ENCODE results near the gene RNF126. TPM values are rescaled to one million over a fixed set of nuclear protein-coding genes. Genes with fewer than 3 reads are reported as not detected.

The RNF126 gene
- total RNA-seq, 1 donor from 2014 or later = 58.3 TPM

DNA sequence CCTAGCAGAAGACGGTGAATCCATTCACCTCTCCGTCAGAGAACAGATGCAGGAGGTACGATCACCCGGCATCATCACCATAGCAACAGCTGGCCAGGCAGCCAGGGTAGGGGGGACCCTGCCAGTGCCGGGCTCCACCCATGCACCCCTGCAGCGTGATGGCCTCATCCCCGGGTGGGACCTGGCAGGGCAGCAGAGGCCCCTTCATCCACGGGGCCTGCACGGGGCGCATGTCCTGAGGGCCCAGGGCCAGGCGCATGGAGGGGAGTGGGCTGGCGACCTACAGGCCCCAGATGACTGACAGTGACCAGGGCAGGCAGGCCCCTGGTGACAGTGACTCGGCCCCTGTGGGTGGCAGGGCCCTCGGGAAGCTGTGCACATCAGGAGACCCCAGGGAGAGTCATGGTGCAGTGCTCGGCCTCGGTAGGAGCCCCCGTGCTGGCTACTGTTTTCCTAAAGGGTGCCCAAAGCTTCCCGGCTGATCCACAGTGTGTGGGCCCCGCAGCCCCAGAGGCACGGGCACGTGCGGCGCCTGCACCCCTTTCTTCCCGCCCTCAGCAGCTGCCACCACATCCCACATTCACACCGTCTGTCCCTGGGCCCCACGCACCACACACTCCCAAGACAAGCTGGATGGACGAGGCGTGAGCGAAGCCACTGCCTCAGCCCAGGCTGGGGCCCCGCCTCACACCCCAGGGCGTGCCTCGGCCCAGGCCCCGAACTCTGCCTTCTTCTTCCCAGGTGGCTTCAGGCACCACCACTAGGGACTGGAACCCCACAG lies 4.8 kb downstream of the RNF126 start:
- H3K4me1 Mint-ChIP-seq (ENCODE audit: low read depth, unreplicated experiment) = peaks cover 10% of the 10 kb centered on the region
- no peak overlapping the region for H3K4me2 ChIP-seq (ENCODE audit: low read length)
- H3K4me3 Mint-ChIP-seq (ENCODE audit: unreplicated experiment) = no peak overlapping the region
- H3K27me3 ChIP-seq (ENCODE audit: insufficient read depth, low read length) = no peaks in the 10 kb centered on the region
- peaks cover 24% of the 10 kb centered on the region for H3K4me1 ChIP-seq (ENCODE audit: insufficient read depth, low read length)
- no peak for DNase-seq (ENCODE audit: low read depth)
- no peak overlapping the region for H3K27ac ChIP-seq (ENCODE audit: low read depth, low read length)
- no peak for TF ChIP-seq EZH2 (IDR thresholded peaks at IDR 0.05; ENCODE audit: insufficient read depth, low read length)
- no peak for FAIRE-seq
- H4K20me1 ChIP-seq (ENCODE audit: insufficient read depth, low read length) = peaks cover 85% of the 10 kb centered on the region
- H3K36me3 Mint-ChIP-seq (ENCODE audit: low read depth, unreplicated experiment) = no peaks in the 10 kb centered on the region
- no peaks in the 10 kb centered on the region for H3K9me3 ChIP-seq (ENCODE audit: insufficient read depth, low read depth, low read length)
- no peak overlapping the region for H3K9ac ChIP-seq (ENCODE audit: low read length)
- H3K36me3 ChIP-seq (ENCODE audit: insufficient read depth, low read length) = peaks cover 4% of the 10 kb centered on the region
- H3K4me3 ChIP-seq (ENCODE audit: insufficient read depth, low read depth, low read length) = no peak overlapping the region
- H3K27me3 Mint-ChIP-seq (ENCODE audit: low read depth, unreplicated experiment) = no peaks in the 10 kb centered on the region
- no peaks in the 10 kb centered on the region for H3K9me3 Mint-ChIP-seq (ENCODE audit: unreplicated experiment)
- no peak overlapping the region for H2AFZ ChIP-seq (ENCODE audit: low read depth, low read length)
- H3K27ac Mint-ChIP-seq (ENCODE audit: unreplicated experiment) = no peak overlapping the region
- peaks cover 96% of the 10 kb centered on the region for H3K79me2 ChIP-seq (ENCODE audit: insufficient read depth, low read length)

DNA sequence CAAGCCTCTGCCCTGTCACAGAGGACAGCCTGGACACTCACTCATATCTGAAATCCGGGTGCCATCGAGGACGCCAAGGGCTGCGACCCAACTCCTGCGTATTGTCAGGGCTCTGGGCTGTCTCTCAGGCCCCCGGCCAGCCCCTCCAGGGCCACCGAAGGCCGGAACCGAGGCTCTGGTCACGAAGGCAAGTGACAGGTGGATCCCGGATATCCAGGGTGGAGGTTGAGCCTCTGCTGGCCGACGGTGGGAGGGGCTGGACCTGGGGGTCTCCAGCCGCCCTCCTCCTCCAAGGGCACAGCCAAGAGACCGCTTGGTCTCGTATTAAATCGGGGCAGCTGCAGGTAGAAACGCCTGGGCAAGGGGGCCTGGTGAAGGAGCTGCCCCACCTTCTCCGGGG lies 5.4 kb downstream of the RNF126 start:
- no peak overlapping the region for H3K4me2 ChIP-seq (ENCODE audit: low read length)
- Mint-ChIP-seq H3K9me3 (ENCODE audit: unreplicated experiment) (no peaks in the 10 kb centered on the region), H3K27me3 (ENCODE audit: low read depth, unreplicated experiment) (no peaks in the 10 kb centered on the region), H3K36me3 (ENCODE audit: low read depth, unreplicated experiment) (no peaks in the 10 kb centered on the region), H3K4me1 (ENCODE audit: low read depth, unreplicated experiment) (peaks cover 10% of the 10 kb centered on the region), H3K4me3 (ENCODE audit: unreplicated experiment) (no peak overlapping the region), H3K27ac (ENCODE audit: unreplicated experiment) (no peak overlapping the region)
- no peak overlapping the region for H3K9ac ChIP-seq (ENCODE audit: low read length)
- no peaks in the 10 kb centered on the region for H3K9me3 ChIP-seq (ENCODE audit: insufficient read depth, low read depth, low read length)
- no peak overlapping the region for H2AFZ ChIP-seq (ENCODE audit: low read depth, low read length)
- H3K4me3 ChIP-seq (ENCODE audit: insufficient read depth, low read depth, low read length) = no peak overlapping the region
- peaks cover 4% of the 10 kb centered on the region for H3K36me3 ChIP-seq (ENCODE audit: insufficient read depth, low read length)
- TF ChIP-seq, protein P1, sequence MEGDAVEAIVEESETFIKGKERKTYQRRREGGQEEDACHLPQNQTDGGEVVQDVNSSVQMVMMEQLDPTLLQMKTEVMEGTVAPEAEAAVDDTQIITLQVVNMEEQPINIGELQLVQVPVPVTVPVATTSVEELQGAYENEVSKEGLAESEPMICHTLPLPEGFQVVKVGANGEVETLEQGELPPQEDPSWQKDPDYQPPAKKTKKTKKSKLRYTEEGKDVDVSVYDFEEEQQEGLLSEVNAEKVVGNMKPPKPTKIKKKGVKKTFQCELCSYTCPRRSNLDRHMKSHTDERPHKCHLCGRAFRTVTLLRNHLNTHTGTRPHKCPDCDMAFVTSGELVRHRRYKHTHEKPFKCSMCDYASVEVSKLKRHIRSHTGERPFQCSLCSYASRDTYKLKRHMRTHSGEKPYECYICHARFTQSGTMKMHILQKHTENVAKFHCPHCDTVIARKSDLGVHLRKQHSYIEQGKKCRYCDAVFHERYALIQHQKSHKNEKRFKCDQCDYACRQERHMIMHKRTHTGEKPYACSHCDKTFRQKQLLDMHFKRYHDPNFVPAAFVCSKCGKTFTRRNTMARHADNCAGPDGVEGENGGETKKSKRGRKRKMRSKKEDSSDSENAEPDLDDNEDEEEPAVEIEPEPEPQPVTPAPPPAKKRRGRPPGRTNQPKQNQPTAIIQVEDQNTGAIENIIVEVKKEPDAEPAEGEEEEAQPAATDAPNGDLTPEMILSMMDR (IDR thresholded peaks at IDR 0.05; ENCODE audit: insufficient read depth, low read depth, low read length) = no peak
- TF ChIP-seq EZH2 (IDR thresholded peaks at IDR 0.05; ENCODE audit: insufficient read depth, low read length) = no peak
- peaks cover 24% of the 10 kb centered on the region for H3K4me1 ChIP-seq (ENCODE audit: insufficient read depth, low read length)
- no peaks in the 10 kb centered on the region for H3K27me3 ChIP-seq (ENCODE audit: insufficient read depth, low read length)
- peaks cover 91% of the 10 kb centered on the region for H4K20me1 ChIP-seq (ENCODE audit: insufficient read depth, low read length)
- H3K27ac ChIP-seq (ENCODE audit: low read depth, low read length) = no peak overlapping the region
- no peak for DNase-seq (ENCODE audit: low read depth)
- H3K79me2 ChIP-seq (ENCODE audit: insufficient read depth, low read length) = peaks cover 98% of the 10 kb centered on the region
- FAIRE-seq = no peak

DNA sequence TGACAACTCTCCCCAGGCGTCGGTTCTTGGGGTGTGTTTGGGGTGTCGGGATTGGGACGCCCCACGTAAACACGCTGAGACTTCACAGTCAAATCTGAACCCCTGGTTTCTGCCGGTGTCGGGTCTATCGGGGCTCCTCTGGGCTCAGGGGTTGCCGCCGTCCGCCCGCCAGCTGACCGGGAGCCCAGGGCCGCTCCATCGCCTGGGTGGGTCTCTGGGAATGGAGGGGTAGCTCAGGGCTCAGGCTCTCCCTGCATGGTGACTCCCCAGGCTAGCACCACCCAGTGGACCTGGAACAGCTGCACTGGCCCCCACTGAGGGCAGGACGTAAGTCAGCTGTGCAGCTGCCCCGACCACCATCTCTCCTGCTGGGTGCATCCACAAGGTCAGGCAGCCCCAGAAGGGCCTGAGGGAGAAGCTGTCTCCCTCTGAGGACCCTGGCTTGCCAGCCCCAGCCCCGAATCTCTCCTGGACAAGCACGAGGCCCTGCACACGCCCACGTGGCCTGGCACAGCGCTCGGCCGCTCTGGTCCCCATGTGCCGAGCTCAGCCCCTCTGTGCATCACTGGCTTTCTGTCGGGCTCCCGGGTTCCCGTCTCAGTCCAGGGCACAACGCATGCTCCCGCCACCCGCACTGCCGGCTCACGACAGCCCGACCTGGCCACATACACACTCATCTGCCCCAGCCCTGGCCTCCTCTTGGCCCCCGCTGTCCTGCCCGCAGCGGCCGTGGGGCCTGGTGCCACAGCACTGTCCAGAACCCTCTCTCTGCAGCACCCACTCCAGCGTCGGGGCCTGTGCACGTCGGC lies 6.1 kb downstream of the RNF126 start:
- TF ChIP-seq, protein P1 (IDR thresholded peaks at IDR 0.05; ENCODE audit: insufficient read depth, low read depth, low read length) = no peak
- no peak for TF ChIP-seq EZH2 (IDR thresholded peaks at IDR 0.05; ENCODE audit: insufficient read depth, low read length)
- no peaks in the 10 kb centered on the region for H3K9me3 Mint-ChIP-seq (ENCODE audit: unreplicated experiment)
- H3K4me1 Mint-ChIP-seq (ENCODE audit: low read depth, unreplicated experiment) = peaks cover 10% of the 10 kb centered on the region
- no peak for FAIRE-seq
- Histone ChIP-seq H3K79me2 (ENCODE audit: insufficient read depth, low read length) (peaks cover 98% of the 10 kb centered on the region), H3K9ac (ENCODE audit: low read length) (no peak overlapping the region), H3K36me3 (ENCODE audit: insufficient read depth, low read length) (peaks cover 4% of the 10 kb centered on the region), H2AFZ (ENCODE audit: low read depth, low read length) (no peak overlapping the region), H3K4me1 (ENCODE audit: insufficient read depth, low read length) (peaks cover 20% of the 10 kb centered on the region), H3K9me3 (ENCODE audit: insufficient read depth, low read depth, low read length) (no peaks in the 10 kb centered on the region), H4K20me1 (ENCODE audit: insufficient read depth, low read length) (peaks cover 96% of the 10 kb centered on the region), H3K27ac (ENCODE audit: low read depth, low read length) (no peak overlapping the region), H3K4me2 (ENCODE audit: low read length) (no peak overlapping the region), H3K4me3 (ENCODE audit: insufficient read depth, low read depth, low read length) (no peak overlapping the region), H3K27me3 (ENCODE audit: insufficient read depth, low read length) (no peaks in the 10 kb centered on the region)
- H3K27ac Mint-ChIP-seq (ENCODE audit: unreplicated experiment) = no peak overlapping the region
- DNase-seq (ENCODE audit: low read depth) = no peak
- H3K4me3 Mint-ChIP-seq (ENCODE audit: unreplicated experiment) = peak overlapping the region; percentile 50
- no peaks in the 10 kb centered on the region for H3K36me3 Mint-ChIP-seq (ENCODE audit: low read depth, unreplicated experiment)
- no peaks in the 10 kb centered on the region for H3K27me3 Mint-ChIP-seq (ENCODE audit: low read depth, unreplicated experiment)

Data from astrocyte (in vitro differentiated cells and primary cell).